Measurements from ENCODE around the gene NEK11.

The NEK11 gene

DNA sequence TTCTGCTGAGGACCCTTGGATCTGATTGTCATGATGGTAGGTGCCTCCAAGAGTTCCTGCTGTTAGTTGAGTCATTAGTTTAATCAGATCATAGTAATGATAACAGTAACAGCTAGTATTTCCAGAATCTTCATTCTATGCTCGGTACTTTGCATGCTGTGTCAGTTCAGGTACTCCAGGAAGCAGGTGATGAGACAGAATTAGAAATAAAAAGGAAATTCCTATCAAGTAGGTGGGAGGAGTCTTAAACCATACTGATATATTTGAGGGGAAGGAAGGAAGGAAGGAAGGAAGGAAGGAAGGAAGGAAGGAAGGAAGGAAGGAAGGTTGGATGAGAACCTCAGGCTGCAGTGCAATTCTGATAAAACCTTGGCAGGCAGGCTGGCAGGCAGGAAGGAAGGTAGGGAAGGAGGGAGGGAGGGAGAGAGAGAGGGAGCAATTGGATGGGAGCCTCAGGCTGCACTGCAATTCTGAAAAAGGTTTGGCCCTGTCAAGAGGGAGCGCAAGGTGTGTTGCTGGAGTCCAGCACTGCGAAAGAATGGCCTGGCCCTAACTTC, 206.1 kb downstream of the NEK11 start:
- no peaks in the 10 kb centered on the region for H3K9me3 ChIP-seq (ENCODE audit: severe bottlenecking)
- no peak for ATAC-seq (ENCODE audit: low read depth)
- TF ChIP-seq, protein P1, sequence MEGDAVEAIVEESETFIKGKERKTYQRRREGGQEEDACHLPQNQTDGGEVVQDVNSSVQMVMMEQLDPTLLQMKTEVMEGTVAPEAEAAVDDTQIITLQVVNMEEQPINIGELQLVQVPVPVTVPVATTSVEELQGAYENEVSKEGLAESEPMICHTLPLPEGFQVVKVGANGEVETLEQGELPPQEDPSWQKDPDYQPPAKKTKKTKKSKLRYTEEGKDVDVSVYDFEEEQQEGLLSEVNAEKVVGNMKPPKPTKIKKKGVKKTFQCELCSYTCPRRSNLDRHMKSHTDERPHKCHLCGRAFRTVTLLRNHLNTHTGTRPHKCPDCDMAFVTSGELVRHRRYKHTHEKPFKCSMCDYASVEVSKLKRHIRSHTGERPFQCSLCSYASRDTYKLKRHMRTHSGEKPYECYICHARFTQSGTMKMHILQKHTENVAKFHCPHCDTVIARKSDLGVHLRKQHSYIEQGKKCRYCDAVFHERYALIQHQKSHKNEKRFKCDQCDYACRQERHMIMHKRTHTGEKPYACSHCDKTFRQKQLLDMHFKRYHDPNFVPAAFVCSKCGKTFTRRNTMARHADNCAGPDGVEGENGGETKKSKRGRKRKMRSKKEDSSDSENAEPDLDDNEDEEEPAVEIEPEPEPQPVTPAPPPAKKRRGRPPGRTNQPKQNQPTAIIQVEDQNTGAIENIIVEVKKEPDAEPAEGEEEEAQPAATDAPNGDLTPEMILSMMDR (IDR thresholded peaks at IDR 0.05; ENCODE audit: poor library complexity, severe bottlenecking): no peak
- H3K27ac ChIP-seq (ENCODE audit: poor library complexity, severe bottlenecking): no peak overlapping the region
- no peak for DNase-seq (ENCODE audit: low spot score)
- H3K36me3 ChIP-seq (ENCODE audit: low read depth): no peaks in the 10 kb centered on the region
- H3K4me1 ChIP-seq (ENCODE audit: insufficient read depth, poor library complexity, severe bottlenecking): no peaks in the 10 kb centered on the region
- no peak overlapping the region for H3K4me3 ChIP-seq (ENCODE audit: severe bottlenecking)
- no peaks in the 10 kb centered on the region for H3K27me3 ChIP-seq (ENCODE audit: insufficient read depth, poor library complexity, severe bottlenecking)

DNA sequence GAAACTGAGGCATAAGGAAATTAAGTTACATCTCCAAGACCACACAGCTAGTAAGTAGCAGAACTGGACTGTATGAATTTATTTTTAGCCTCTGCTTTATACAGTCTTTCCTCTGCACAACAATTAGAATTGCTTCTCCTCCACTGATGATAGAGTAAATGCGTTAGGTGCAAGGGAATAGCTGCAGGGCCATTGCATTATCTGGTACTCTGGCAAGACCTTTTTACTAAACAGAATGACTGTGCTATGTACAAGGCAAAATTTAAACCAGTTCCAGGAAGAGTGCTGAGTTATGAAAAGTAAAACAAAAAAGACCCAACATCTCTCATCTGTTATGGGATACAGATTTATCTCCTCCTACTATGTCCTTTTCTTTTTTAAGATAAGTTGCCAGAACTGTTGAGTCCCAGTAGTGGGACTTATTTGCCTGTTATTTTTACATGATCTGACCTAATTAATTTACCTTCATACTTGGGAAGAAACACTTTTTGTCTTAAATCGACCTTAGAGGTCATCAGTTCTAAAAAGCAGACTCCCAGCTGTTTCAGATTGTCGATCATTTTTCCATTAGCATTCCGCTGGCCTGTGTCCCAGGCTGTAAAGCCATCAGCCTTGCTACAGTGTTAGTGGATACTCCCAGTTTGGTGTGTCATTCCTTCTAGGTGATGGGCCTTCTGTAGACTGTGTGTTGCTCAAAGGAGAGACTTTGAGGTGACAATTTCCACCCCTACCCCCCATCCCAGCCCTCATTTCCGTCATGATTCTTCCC, 207.4 kb downstream of the NEK11 start:
- DNase-seq (ENCODE audit: low spot score): no peak
- no peak for ATAC-seq (ENCODE audit: low read depth)
- Histone ChIP-seq H3K27me3 (ENCODE audit: insufficient read depth, poor library complexity, severe bottlenecking) (no peaks in the 10 kb centered on the region), H3K36me3 (ENCODE audit: low read depth) (no peaks in the 10 kb centered on the region), H3K4me3 (ENCODE audit: severe bottlenecking) (no peak overlapping the region), H3K4me1 (ENCODE audit: insufficient read depth, poor library complexity, severe bottlenecking) (no peaks in the 10 kb centered on the region), H3K27ac (ENCODE audit: poor library complexity, severe bottlenecking) (no peak overlapping the region), H3K9me3 (ENCODE audit: severe bottlenecking) (no peaks in the 10 kb centered on the region)
- TF ChIP-seq, protein P1 (IDR thresholded peaks at IDR 0.05; ENCODE audit: poor library complexity, severe bottlenecking): no peak

- no peaks in the 10 kb centered on the region for H3K36me3 ChIP-seq (ENCODE audit: low read depth)
- TF ChIP-seq, protein P1 (IDR thresholded peaks at IDR 0.05; ENCODE audit: poor library complexity, severe bottlenecking): no peak
- H3K27me3 ChIP-seq (ENCODE audit: insufficient read depth, poor library complexity, severe bottlenecking): no peaks in the 10 kb centered on the region
- no peak overlapping the region for H3K4me3 ChIP-seq (ENCODE audit: severe bottlenecking)
- H3K4me1 ChIP-seq (ENCODE audit: insufficient read depth, poor library complexity, severe bottlenecking): no peaks in the 10 kb centered on the region
- no peaks in the 10 kb centered on the region for H3K9me3 ChIP-seq (ENCODE audit: severe bottlenecking)
- no peak for DNase-seq (ENCODE audit: low spot score)
- H3K27ac ChIP-seq (ENCODE audit: poor library complexity, severe bottlenecking): no peak overlapping the region
- ATAC-seq (ENCODE audit: low read depth): no peak
These were observed 209.7 kb downstream of the NEK11 start for GRCh38 chr3:131236421-131236820.

DNA sequence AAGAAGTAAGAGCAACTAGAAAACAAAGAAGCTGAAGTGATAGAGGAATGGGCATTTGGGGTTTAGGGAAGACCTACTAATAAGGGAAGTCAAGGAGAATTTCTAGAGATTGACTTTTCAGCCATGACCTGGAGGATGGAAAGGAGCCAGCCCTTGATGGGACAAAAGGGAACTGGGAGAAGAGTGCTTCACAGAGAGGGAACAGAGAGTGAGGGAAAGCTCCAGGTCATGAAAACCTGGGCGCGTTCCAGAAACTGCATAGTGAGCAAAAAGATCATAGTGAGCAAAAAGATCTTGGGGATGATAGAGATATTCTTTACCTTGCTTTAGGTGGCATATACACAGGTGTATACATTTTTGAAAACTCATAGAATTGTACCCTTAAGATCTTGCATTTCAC, 211.8 kb downstream of the NEK11 start:
- Histone ChIP-seq H3K27me3 (ENCODE audit: insufficient read depth, poor library complexity, severe bottlenecking) (no peaks in the 10 kb centered on the region), H3K4me3 (ENCODE audit: severe bottlenecking) (no peak overlapping the region), H3K27ac (ENCODE audit: poor library complexity, severe bottlenecking) (no peak overlapping the region), H3K36me3 (ENCODE audit: low read depth) (no peaks in the 10 kb centered on the region), H3K9me3 (ENCODE audit: severe bottlenecking) (no peaks in the 10 kb centered on the region), H3K4me1 (ENCODE audit: insufficient read depth, poor library complexity, severe bottlenecking) (no peaks in the 10 kb centered on the region)
- ATAC-seq (ENCODE audit: low read depth) (no peak), DNase-seq (ENCODE audit: low spot score) (no peak)
- TF ChIP-seq, protein P1 (IDR thresholded peaks at IDR 0.05; ENCODE audit: poor library complexity, severe bottlenecking): no peak

GRCh38 chr3:131239267-131239666, 212.6 kb downstream of the NEK11 start:
- H3K36me3 ChIP-seq (ENCODE audit: low read depth): no peaks in the 10 kb centered on the region
- DNase-seq (ENCODE audit: low spot score) (no peak), ATAC-seq (ENCODE audit: low read depth) (no peak)
- no peaks in the 10 kb centered on the region for H3K27me3 ChIP-seq (ENCODE audit: insufficient read depth, poor library complexity, severe bottlenecking)
- no peak overlapping the region for H3K27ac ChIP-seq (ENCODE audit: poor library complexity, severe bottlenecking)
- H3K9me3 ChIP-seq (ENCODE audit: severe bottlenecking): no peaks in the 10 kb centered on the region
- TF ChIP-seq, protein P1 (IDR thresholded peaks at IDR 0.05; ENCODE audit: poor library complexity, severe bottlenecking): no peak
- no peak overlapping the region for H3K4me3 ChIP-seq (ENCODE audit: severe bottlenecking)
- H3K4me1 ChIP-seq (ENCODE audit: insufficient read depth, poor library complexity, severe bottlenecking): no peaks in the 10 kb centered on the region

All from RWPE2 (cell line).